Astrocyte of the cerebellum (primary cell): ENCODE data around the gene HTR4.

ENCODE experiments used
- DNase-seq: peaks from one replicate; pipeline ENCODE4 v3.0.0-alpha.2; 2011; ENCODE audit warnings: low read depth
- H3K4me3 ChIP-seq: 2 replicates; pipeline ENCODE4 v1.5.1; 2011; ENCODE audit warnings: mild to moderate bottlenecking, low read depth, low read length, moderate library complexity
- in situ Hi-C: cut with HindIII; loops from 2 replicates; pipeline ENCODE4 v1.10.0; 2017; ENCODE audit warnings: low sequenced_read_pairs
- TF ChIP-seq, protein P1 (sequence below): IDR thresholded peaks from 2 replicates; pipeline ENCODE4 v1.5.1; 2012; ENCODE audit warnings: low read length, low read depth, moderate library complexity, mild to moderate bottlenecking; ENCODE audit errors: missing control alignments

Gene HTR4, protein sequence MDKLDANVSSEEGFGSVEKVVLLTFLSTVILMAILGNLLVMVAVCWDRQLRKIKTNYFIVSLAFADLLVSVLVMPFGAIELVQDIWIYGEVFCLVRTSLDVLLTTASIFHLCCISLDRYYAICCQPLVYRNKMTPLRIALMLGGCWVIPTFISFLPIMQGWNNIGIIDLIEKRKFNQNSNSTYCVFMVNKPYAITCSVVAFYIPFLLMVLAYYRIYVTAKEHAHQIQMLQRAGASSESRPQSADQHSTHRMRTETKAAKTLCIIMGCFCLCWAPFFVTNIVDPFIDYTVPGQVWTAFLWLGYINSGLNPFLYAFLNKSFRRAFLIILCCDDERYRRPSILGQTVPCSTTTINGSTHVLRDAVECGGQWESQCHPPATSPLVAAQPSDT

DNA sequence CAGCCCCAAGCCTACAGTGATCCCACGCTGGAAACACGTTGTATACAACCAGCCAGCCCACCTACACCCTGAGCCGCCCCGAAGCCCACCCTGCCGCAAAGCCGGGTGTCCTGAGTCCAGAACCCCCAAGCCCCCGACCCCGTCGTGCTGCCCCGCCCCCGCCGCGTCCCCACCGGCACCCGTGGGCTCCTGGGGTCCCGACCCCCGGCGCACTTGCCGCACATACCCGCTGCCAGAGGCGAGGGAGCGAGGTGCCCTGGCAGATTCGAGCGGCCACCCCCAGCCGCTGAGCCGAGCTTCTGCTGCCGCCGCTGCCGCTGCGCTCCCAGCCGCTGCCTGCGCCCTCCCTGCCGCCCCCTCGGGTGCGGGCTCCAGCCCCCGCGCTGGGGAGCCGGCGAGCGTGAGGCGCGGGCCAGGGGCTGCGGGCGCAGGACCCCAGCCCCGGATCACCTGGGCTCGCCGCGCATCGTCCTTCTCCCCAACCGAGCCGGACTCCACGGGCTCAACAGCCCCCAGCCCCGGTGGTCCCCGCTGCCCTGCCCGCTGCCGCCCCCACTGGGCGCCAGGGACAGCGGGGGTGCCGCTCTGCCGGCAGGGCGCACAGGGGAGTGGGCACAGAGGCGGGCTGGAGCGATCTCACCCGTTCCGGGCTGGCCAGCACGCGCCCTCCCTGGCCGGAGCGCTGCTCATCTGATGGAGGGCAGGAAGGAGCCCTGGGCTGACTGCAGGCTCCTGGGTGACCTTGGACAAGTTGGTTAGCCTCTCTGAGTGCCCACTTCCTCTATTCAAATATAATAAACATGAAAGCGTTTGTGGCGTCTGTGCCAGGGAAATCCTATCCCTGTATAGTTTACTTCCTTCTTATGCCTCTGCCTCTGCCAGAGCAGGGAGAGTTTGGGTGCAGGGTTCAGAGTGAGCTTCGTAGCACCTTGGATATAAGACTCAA lies at the start of gene HTR4:
TSS of gene HTR4 (minus strand) at position 692 of the 946 bp plus-strand sequence. CDS start 17,513 bp downstream, outside the sequence.
- H3K4me3 ChIP-seq, result no peak within 1 kb of the TSS

DNA sequence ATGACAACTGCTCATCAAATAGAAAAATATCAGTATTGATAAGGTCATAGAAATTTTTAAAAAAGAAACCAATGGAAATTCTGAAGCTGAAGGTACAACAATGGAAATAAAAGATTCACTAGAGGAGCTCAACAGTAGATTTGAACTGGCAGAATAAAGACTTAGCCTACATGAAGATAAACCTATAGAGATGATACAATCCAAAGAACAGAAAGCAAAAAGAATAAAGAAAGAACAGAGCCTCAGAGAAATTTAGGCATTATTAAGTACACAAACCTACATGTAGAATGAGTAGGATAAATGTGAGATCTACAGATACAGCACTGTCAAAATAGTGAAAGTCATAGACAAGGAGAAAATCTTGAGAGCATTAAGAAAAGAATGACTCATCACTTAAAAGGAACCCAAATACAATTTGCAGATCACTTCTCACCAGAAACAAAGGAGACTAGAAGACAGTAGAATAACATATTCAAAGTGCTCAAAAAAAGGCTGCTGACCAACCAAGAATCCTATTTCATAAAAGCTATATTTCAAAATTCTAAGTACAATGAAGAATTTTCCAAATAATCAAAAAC lies 47.8 kb upstream of the HTR4 start:
- TF ChIP-seq, protein P1, sequence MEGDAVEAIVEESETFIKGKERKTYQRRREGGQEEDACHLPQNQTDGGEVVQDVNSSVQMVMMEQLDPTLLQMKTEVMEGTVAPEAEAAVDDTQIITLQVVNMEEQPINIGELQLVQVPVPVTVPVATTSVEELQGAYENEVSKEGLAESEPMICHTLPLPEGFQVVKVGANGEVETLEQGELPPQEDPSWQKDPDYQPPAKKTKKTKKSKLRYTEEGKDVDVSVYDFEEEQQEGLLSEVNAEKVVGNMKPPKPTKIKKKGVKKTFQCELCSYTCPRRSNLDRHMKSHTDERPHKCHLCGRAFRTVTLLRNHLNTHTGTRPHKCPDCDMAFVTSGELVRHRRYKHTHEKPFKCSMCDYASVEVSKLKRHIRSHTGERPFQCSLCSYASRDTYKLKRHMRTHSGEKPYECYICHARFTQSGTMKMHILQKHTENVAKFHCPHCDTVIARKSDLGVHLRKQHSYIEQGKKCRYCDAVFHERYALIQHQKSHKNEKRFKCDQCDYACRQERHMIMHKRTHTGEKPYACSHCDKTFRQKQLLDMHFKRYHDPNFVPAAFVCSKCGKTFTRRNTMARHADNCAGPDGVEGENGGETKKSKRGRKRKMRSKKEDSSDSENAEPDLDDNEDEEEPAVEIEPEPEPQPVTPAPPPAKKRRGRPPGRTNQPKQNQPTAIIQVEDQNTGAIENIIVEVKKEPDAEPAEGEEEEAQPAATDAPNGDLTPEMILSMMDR, result no peak
- no peak for DNase-seq
- in situ Hi-C loops, result no loop called here
- no peak overlapping the region for H3K4me3 ChIP-seq

More for the DNA sequence above, at the start of gene HTR4:
- no peak for DNase-seq
- in situ Hi-C loops, result no loop called here
- TF ChIP-seq, protein P1, result no peak

DNA sequence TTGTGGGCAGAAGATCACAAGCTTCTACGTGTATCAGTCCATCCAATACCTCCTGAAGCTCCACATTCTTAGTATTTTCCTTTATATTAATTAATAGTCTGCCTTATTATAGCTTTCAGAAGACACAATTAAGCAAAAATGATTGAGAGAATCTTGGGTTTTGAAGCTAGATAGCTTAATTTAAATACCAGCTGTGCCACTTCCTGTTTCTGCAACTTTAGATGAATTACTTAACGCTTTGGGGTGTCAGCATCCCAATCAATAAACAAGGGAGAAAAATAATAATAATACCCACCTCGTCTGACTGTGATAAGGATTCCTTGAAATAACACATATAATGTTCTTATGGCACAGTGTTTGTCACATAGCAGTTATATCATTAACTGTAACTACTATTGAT lies 44.7 kb upstream of the HTR4 start:
- in situ Hi-C loops, result no loop called here
- H3K4me3 ChIP-seq, result no peak overlapping the region
- no peak for DNase-seq
- TF ChIP-seq, protein P1, result no peak

DNA sequence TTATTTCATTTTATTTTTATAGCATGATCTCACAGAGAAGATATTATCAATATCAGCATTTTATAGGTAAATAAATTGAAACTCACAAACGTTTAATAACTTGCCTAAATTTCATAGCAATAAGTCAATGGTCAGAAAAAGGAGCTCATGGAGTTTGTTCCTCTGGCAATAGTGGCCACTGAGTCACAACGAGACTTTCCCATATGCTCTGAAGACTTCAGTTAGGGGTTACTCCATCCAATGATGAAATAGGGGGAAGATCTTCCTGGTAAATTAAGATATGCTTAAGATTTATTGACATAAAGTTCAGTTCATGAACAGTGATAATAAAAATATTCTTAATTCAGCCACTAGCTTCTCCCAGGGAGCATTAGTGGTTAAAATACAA lies 43.5 kb upstream of the HTR4 start:
- no peak overlapping the region for H3K4me3 ChIP-seq
- TF ChIP-seq, protein P1, result no peak
- DNase-seq, result no peak
- in situ Hi-C loops, result no loop called here

DNA sequence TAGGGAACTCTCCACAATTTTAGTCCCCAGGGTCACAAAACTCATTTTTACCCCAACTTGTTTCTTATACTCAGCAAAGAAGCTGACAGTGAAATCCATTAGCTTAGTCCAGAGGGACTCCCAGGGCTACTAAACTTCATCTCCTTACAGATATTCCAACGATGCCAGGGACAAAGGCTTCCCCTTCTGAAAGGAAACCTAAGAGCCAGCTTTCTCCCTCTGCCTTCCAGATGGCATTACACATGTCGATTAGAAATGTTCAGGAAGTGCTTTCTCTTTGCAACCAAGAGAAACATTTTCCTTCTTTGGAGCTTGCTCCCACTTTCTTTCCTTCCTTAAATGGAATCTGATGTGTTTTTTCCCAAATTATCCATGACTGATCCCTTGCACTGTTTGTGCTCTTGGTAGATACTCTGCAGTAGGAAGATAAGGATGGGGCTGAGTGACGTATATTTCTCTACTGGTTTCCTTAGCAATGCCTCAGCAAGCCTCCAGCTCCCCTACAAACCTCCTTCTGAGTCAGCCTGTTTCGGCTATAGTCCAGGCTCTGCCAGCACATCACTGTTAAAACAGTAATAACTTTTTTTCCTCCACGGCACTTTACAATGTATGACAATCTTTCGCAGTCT lies 43.0 kb upstream of the HTR4 start:
- in situ Hi-C loops, result no loop called here
- TF ChIP-seq, protein P1, result no peak

More for the DNA sequence above, 43.0 kb upstream of the HTR4 start:
- no peak for DNase-seq
- H3K4me3 ChIP-seq, result no peak overlapping the region
